Thymus (tissue), 11 donors: ENCODE measurements around the gene HIP1. TPM values are rescaled to one million over a fixed set of nuclear protein-coding genes. Genes with fewer than 3 reads are reported as not detected.
"Not testable (repeated sequence)": the region's sequence is repeated elsewhere in the genome, so short reads cannot be mapped to it uniquely, and the experiment has no call there.

Experiments used
- DNase-seq, 9 donors: peaks; one replicate each; pipeline ENCODE4 v3.0.0-alpha.2; 2013; ENCODE audit warnings: low spot score in 9 of 9, low read depth in 6 of 9, missing footprints in 1 of 9
- H3K27ac ChIP-seq, 2 donors: one replicate each; pipeline ENCODE4 v1.5.1; 2013; ENCODE audit warnings: control low read depth in 1 of 2, low read depth in 1 of 2, low read length in 1 of 2, mild to moderate bottlenecking in 1 of 2, moderate library complexity in 1 of 2
- H3K27me3 ChIP-seq, 2 donors: one replicate each; pipeline ENCODE4 v1.5.1; 2013; ENCODE audit warnings: low read length in 1 of 2; ENCODE audit not compliant: control insufficient read depth in 2 of 2, insufficient read depth in 1 of 2
- H3K36me3 ChIP-seq, 2 donors: one replicate each; pipeline ENCODE4 v1.5.1; 2013; ENCODE audit warnings: low read length in 1 of 2, mild to moderate bottlenecking in 1 of 2, moderate library complexity in 1 of 2; ENCODE audit not compliant: control insufficient read depth in 2 of 2, insufficient read depth in 2 of 2
- H3K4me1 ChIP-seq, 2 donors: one replicate each; pipeline ENCODE4 v1.5.1; 2013; ENCODE audit warnings: low read length in 2 of 2; ENCODE audit not compliant: control insufficient read depth in 2 of 2, insufficient read depth in 2 of 2
- H3K4me3 ChIP-seq, 2 donors: one replicate each; pipeline ENCODE4 v1.5.1; 2013; ENCODE audit warnings: low read length in 2 of 2, control low read depth in 1 of 2, mild to moderate bottlenecking in 1 of 2
- H3K9me3 ChIP-seq, 2 donors: one replicate each; pipeline ENCODE4 v1.5.1; 2013; ENCODE audit warnings: low read length in 1 of 2, mild to moderate bottlenecking in 1 of 2; ENCODE audit not compliant: control insufficient read depth in 2 of 2, insufficient read depth in 1 of 2
- WGBS: extraction: QIAGEN DNeasy Blood & Tissue Kit; methylation state at CpG from one replicate; pipeline ENCODE4 v1.1.7; 2013; 5-methylcytosine and 5-hydroxymethylcytosine counted together
- polyA plus RNA-seq: library from polyadenylated mRNA; stranded (reverse); fragments of 200-250 nt; gene quantifications from one replicate; pipeline ENCODE4 v1.2.3, GENCODE V29; 2013
- total RNA-seq: library from RNA; stranded (reverse); fragments of 120-200 nt; gene quantifications from one replicate; pipeline ENCODE4 v1.2.4, GENCODE V29; 2013
- donor health status: healthy.

The HIP1 gene
- total and polyA plus RNA-seq, 2 donors = 3.3 to 3.5 TPM

DNA sequence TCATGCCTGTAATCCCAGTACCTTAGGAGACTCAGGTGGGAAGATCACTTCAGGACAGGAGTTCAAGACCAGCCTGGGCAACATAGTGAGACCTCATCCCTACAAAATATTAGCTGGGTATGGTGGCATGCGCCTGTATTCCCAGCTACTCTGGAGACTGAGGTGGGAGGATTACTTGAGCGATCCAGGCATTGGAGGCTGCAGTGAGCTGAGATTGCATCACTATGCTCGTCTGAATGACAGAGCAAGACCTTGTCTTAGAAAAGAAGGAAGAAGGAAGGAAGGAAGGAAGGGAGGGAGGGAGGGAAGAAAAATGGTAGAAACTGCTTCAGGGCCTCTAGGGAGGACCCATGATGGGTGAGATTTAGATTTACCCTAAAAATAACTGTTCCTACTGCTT lies 134.3 kb downstream of the HIP1 start:
- no peaks in the 10 kb centered on the region for H3K9me3 ChIP-seq
- no peaks in the 10 kb centered on the region for H3K36me3 ChIP-seq
- 91% methylated on average over 3 of the region's 3 CpGs for WGBS
- no peaks in the 10 kb centered on the region for H3K4me1 ChIP-seq
- no peak overlapping the region for H3K27ac ChIP-seq
- no peak for DNase-seq
- H3K27me3 ChIP-seq = no peaks in the 10 kb centered on the region
- no peak overlapping the region for H3K4me3 ChIP-seq

DNA sequence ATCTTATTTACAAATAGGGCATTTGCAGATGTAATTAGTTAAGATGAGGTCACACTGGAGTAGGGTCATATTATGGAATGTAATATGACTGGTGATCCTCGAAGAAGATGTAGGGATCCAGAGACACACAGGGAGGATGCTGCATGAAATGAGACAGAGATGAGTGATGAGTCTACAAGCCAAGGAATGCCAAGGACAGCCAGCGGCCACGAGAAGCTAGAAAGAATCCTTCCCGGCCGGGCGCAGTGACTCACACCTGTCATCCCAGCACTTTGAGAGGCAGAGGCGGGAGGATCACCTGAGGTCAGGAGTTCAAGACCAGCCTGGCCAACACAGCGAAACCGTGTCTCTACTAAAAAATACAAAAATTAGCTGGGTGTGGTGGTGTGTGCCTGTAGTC lies 135.9 kb downstream of the HIP1 start:
- not testable (repeated sequence) for H3K36me3 ChIP-seq, H3K4me1 ChIP-seq, H3K9me3 ChIP-seq, H3K27me3 ChIP-seq, DNase-seq, H3K4me3 ChIP-seq, H3K27ac ChIP-seq
- 99% methylated on average over 9 of the region's 9 CpGs for WGBS

DNA sequence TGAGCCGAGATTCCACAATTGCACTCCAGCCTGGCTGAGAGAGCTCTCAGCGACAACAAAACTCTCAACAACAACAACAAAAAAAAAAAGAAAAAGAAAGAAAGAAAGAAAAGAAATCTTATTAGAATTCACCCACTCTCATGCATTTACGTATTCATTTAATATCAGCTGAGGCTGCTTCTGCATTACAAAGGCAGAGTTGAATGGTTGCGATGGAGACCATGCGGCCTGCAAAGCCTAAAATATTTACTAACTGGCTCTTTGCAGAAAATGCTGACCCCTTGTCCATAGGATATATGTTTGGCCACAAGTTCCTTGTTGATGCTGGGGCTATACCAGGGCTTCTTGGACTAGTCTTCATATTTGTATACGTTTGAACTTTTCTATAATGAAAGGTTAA lies 137.2 kb downstream of the HIP1 start:
- DNase-seq = no peak
- WGBS = 97% methylated on average over 6 of the region's 6 CpGs
- no peak overlapping the region for H3K4me3 ChIP-seq
- H3K27me3 ChIP-seq = no peaks in the 10 kb centered on the region
- no peak overlapping the region for H3K27ac ChIP-seq
- H3K36me3 ChIP-seq = no peaks in the 10 kb centered on the region
- H3K9me3 ChIP-seq = no peaks in the 10 kb centered on the region
- no peaks in the 10 kb centered on the region for H3K4me1 ChIP-seq

DNA sequence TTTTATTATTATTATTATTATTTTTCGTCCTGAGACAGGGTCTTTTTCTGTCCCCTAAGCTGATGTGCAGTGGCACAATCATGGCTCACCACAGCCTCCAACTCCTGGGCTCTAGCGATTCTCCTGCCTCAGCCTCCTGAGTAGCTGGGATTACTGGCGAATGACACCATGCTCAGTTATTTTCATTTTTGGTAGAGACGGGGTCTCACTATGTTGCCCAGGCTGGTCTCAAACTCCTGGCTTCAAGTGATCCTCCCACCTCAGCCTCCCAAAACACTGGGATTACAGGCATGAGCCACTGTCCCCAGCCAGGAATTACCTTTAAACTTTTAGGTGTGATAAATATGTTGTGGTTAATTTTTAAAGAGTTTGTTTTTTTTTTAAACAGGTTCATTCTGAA lies 138.0 kb downstream of the HIP1 start:
- H3K9me3 ChIP-seq, H3K4me3 ChIP-seq, H3K27me3 ChIP-seq, H3K27ac ChIP-seq, H3K36me3 ChIP-seq, H3K4me1 ChIP-seq, DNase-seq: not testable (repeated sequence)
- WGBS = 84% methylated on average over 4 of the region's 4 CpGs

DNA sequence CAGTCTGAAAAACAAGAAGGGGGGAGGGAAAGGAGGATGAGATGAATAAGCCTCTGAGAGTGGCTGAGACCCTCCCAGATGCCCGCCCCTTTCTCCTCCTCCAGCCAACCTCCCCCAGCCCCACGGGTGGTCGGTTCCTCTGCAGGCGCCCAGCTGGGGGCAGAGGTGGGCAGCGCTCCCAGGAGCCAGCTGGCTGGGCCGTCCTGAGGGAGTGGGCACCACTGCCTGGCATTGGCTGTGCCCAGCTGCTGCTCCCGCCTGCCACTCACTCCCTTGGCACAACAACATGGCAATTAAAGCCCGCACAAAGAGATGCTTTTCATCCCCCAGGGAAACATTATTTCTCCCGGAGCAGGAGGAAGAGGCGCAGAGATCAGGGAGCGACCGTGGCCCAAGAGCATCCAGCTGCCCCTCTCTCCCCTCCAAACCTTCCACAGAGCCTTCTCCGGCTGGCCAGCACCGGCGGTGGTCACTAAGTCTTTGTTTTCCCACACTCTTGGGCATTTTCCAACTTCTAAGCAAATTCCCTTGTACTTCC lies 139.4 kb downstream of the HIP1 start:
- Histone ChIP-seq H3K9me3 (no peaks in the 10 kb centered on the region), H3K27ac (no peak overlapping the region), H3K36me3 (no peaks in the 10 kb centered on the region), H3K4me3 (no peak overlapping the region), H3K4me1 (no peaks in the 10 kb centered on the region), H3K27me3 (no peaks in the 10 kb centered on the region)
- no peak for DNase-seq
- WGBS = 93% methylated on average over 15 of the region's 15 CpGs

DNA sequence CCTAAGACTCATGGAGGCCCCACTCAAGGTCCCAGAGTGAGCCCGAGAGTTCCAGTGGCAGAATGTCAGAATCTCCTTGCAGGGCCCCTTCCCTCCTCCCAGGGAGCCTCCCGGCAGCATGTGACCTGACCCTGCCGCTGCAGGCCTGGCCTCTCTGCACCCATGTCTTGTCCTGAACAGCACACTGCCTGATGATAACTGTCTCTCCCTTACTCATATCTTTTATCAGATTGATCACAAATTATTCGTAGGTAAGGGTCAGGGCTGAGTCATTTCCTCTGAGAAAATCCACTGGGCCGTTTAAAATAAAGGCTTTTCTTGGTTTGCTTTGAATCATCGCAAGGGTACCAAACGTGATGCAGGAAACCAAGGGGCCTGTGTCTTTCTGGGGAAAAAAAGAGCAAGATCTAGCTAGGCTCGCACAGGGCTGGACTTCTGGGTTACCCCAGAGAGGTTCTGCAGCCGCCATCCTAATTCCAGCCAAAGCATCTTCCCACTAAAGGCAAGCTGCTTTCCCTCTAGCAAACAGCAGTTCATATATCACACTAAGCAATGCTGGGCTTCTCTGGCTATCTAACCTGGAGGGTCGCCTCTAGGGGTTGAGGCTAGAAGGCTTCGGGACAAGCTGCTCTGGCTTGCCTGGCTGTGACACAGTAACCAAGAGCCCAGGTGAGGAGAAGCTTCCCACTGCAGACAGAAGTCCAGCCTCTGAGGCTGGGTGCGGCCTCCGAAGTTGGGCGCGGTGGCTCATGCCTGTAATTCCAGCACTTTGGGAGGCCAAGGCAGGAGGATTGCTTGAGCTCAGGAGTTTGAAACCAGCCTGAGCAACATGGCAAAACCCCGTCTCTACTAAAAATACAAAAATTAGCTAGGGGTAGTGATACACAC lies 141.8 kb downstream of the HIP1 start:
- Histone ChIP-seq H3K36me3 (no peaks in the 10 kb centered on the region), H3K27me3 (no peaks in the 10 kb centered on the region), H3K9me3 (no peaks in the 10 kb centered on the region), H3K4me3 (no peak overlapping the region), H3K27ac (no peak overlapping the region), H3K4me1 (no peaks in the 10 kb centered on the region)
- 91% methylated on average over 16 of the region's 16 CpGs for WGBS
- DNase-seq = no peak

DNA sequence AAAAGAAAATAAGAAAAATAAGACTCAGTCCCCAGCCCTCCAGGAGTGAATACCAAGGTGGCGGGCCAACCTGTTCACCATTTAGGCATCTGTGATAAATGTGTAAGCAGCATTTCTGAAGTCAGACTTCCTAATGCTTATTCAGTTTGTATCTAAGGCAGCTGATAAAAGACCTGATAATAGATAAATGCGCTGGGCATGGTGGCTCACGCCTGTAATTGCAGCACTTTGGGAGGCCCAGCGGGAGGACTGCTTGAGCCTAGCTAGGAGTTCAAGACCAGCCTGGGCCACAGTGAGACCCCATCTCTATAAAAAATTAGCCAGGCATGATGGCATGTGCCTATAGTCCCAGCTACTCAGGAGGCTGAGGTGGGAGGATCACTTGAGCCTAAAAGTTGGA lies 143.0 kb downstream of the HIP1 start:
- Histone ChIP-seq H3K27ac (no peak overlapping the region), H3K36me3 (no peaks in the 10 kb centered on the region), H3K27me3 (no peaks in the 10 kb centered on the region), H3K9me3 (no peaks in the 10 kb centered on the region), H3K4me3 (no peak overlapping the region), H3K4me1 (no peaks in the 10 kb centered on the region)
- 98% methylated on average over 4 of the region's 4 CpGs for WGBS
- no peak for DNase-seq

DNA sequence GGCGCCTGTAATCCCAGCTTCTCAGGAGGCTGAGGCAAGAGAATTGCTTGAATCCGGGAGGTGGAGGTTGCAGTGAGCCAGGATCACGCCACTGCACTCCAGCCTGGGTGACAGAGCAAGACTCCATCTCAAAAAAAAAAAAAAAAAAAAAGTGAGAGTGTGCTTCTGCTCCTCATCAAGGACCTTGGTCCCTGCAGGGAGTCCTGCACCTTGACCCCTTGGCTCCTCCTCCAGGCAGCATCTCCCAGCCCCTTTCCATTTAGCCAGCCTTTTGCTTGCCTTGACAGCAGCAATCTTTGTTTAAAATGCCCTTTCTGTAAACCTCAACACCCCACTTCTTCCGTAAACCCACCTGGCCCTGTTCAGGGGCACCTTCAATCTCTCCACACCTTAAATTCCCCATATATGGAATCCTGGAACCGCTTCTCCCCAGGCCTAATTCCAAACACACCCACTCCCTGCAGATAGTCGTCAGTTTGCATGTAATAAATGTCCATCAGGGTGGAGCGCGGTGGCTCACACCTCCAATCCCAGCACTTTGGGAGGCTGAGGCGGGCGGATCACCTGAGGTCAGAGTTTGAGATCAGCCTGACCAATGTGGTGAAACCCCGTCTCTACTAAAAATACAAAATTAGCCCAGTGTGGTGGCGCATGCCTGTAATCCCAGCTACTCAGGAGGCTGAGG lies 145.1 kb downstream of the HIP1 start:
- H3K4me3 ChIP-seq, H3K36me3 ChIP-seq, H3K9me3 ChIP-seq, H3K27ac ChIP-seq, DNase-seq, H3K27me3 ChIP-seq, H3K4me1 ChIP-seq: not testable (repeated sequence)
- 96% methylated on average over 12 of the region's 12 CpGs for WGBS

DNA sequence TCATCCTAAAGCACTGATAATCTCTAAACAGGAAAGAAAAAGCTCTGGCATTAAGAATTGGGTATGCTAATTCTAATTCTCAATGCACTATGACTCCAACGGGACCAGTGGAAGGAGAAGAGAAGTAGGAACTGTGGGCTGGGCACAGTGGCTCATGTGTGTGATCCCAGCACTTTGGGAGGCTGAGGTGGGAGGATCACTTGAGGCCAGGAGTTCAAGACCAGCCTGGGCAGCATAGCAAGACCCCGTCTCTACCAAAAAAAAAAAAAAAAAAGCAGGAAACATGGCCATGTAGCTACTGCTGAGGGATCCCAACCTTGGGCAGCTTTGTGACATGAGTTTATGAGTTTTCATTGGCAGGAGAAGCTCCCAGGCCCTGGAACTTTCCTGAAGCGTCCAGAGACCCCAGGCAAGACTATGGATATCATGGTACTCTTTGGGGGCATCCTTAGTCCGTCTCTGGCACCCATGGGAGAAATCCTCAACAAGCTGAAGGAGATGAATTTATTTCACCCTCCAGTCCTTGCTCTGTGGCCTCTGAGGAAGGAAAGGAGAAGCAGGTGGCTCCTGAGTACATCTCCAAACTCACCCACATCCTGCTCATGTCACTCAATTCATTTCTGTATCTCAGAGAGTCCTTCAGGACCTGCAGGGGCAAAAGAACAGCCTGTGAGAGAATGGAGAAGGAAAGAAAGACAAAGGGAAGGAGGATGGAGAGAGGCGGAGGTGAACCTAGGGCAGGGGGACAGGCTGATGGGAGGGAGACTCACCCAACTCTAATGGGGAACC lies 147.1 kb downstream of the HIP1 start:
- no peak overlapping the region for H3K27ac ChIP-seq
- no peaks in the 10 kb centered on the region for H3K9me3 ChIP-seq
- WGBS = 69% methylated on average over 5 of the region's 5 CpGs
- H3K4me1 ChIP-seq = no peaks in the 10 kb centered on the region
- no peaks in the 10 kb centered on the region for H3K36me3 ChIP-seq
- no peaks in the 10 kb centered on the region for H3K27me3 ChIP-seq
- no peak overlapping the region for H3K4me3 ChIP-seq
- no peak for DNase-seq
